Lung (tissue), 12 donors: ENCODE results near the gene GMPS. TPM values are rescaled to one million over a fixed set of nuclear protein-coding genes. Genes with fewer than 3 reads are reported as not detected.
A peak's percentile ranks its signal among the peaks of the same experiment; 100 is the strongest.

Source experiments
- ATAC-seq: fragments of 200-7000 bp; cut with Tn5 transposase; one replicate; pipeline ENCODE4 v1.9.1; 2020; ENCODE audit warnings: moderate number of reproducible peaks; ENCODE audit not compliant: insufficient read depth, low FRiP score
- DNase-seq, 3 donors: peaks; one replicate each; pipeline ENCODE4 v3.0.0-alpha.2; 2013 to 2017
- H3K27ac ChIP-seq, 2 donors: one replicate each; pipeline ENCODE4 v1.5.1; 2013; ENCODE audit warnings: mild to moderate bottlenecking in 2 of 2, moderate library complexity in 2 of 2, control low read depth in 1 of 2, inconsistent platforms in 1 of 2, low read depth in 1 of 2, low read length in 1 of 2
- H3K27me3 ChIP-seq, 3 donors: one replicate each; pipeline ENCODE4 v1.5.1; 2013; ENCODE audit warnings: low read length in 2 of 3; ENCODE audit not compliant: control insufficient read depth in 3 of 3, insufficient read depth in 3 of 3
- H3K36me3 ChIP-seq, 4 donors: one replicate each; pipeline ENCODE4 v1.5.1; 2013; ENCODE audit warnings: low read length in 4 of 4, mild to moderate bottlenecking in 1 of 4, moderate library complexity in 1 of 4; ENCODE audit not compliant: control insufficient read depth in 4 of 4, insufficient read depth in 4 of 4
- H3K4me1 ChIP-seq, 5 donors: one replicate each; pipeline ENCODE4 v1.5.1; 2013; ENCODE audit warnings: low read length in 5 of 5, mild to moderate bottlenecking in 2 of 5, moderate library complexity in 1 of 5; ENCODE audit not compliant: control insufficient read depth in 5 of 5, insufficient read depth in 5 of 5
- H3K4me3 ChIP-seq: one replicate; pipeline ENCODE4 v1.5.1; 2013; ENCODE audit warnings: mild to moderate bottlenecking, control low read depth, moderate library complexity
- H3K9ac ChIP-seq, 2 donors: one replicate each; pipeline ENCODE4 v1.5.1; 2013; ENCODE audit warnings: low read length in 2 of 2, control low read depth in 1 of 2; ENCODE audit not compliant: insufficient read depth in 1 of 2
- H3K9me3 ChIP-seq, 4 donors: one replicate each; pipeline ENCODE4 v1.5.1; 2013; ENCODE audit warnings: low read length in 3 of 4, mild to moderate bottlenecking in 1 of 4, moderate library complexity in 1 of 4; ENCODE audit not compliant: control insufficient read depth in 4 of 4, insufficient read depth in 3 of 4
- WGBS, 2 donors: extraction: QIAGEN DNeasy Blood & Tissue Kit; methylation state at CpG; one replicate each; pipeline ENCODE4 v1.1.7; 2013; 5-methylcytosine and 5-hydroxymethylcytosine counted together
- polyA plus RNA-seq, 2 donors: library from polyadenylated mRNA; stranded (reverse); fragments of 200-250 nt; gene quantifications; one replicate each; pipeline ENCODE4 v1.2.1, GENCODE V29; 2013
- total RNA-seq, 2 donors: library from RNA; depleted of rRNA in 1 of 2; stranded (reverse); fragments of >200 nt in 1 of 2; gene quantifications; one replicate each; pipeline ENCODE4 v1.2.1, GENCODE V29; 2014 to 2021
- TF ChIP-seq, protein P1 (sequence below): IDR thresholded peaks from 2 replicates; pipeline ENCODE4 v1.5.1; 2012; ENCODE audit warnings: mild to moderate bottlenecking; ENCODE audit errors: control extremely low read depth, extremely low read depth
- donor health status: control.
- donor health status: control.
- donor health status: Bipolar disorder and iron deficiency.
- donor health status: healthy.
- donor health status: DM: yes; HTN: yes; CAD: no.

The GMPS gene
- total and polyA plus RNA-seq, 4 donors, result 17.0 to 38.1 (median 22.0) TPM

- no peak for DNase-seq
- Histone ChIP-seq H3K9me3 (no peaks in the 10 kb centered on the region), H3K4me1 (peaks cover 5 to 25% (median 13%) of the 10 kb centered on the region in 5 donors), H3K4me3 (peak overlapping the region; percentile 48), H3K9ac (peak overlapping the region in 1 of 2 donors; percentile 86), H3K27ac (no peak overlapping the region), H3K27me3 (no peaks in the 10 kb centered on the region), H3K36me3 (peaks cover 0 to 2% (median under 1%) of the 10 kb centered on the region in 4 donors)
- TF ChIP-seq, protein P1, sequence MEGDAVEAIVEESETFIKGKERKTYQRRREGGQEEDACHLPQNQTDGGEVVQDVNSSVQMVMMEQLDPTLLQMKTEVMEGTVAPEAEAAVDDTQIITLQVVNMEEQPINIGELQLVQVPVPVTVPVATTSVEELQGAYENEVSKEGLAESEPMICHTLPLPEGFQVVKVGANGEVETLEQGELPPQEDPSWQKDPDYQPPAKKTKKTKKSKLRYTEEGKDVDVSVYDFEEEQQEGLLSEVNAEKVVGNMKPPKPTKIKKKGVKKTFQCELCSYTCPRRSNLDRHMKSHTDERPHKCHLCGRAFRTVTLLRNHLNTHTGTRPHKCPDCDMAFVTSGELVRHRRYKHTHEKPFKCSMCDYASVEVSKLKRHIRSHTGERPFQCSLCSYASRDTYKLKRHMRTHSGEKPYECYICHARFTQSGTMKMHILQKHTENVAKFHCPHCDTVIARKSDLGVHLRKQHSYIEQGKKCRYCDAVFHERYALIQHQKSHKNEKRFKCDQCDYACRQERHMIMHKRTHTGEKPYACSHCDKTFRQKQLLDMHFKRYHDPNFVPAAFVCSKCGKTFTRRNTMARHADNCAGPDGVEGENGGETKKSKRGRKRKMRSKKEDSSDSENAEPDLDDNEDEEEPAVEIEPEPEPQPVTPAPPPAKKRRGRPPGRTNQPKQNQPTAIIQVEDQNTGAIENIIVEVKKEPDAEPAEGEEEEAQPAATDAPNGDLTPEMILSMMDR, result no peak
- WGBS, 2 donors, result 13 to 24% methylated on average over 2 of the region's 2 CpGs
- ATAC-seq, result no peak
Observed at GRCh38 chr3:155852341-155852740, 18.1 kb upstream of the GMPS start.

- WGBS, 2 donors, result 2% methylated on average over 45 of the region's 45 CpGs
- DNase-seq, result peak in 2 of 3 donors; percentile 34
Observed at GRCh38 chr3:155853214-155854140, 17.0 kb upstream of the GMPS start.

GRCh38 chr3:155854141-155854940, 16.1 kb upstream of the GMPS start, which contains the start of gene SLC33A1:
Gene SLC33A1, minus strand, starts transcription at chr3:155854427. Its CDS starts 430 bp downstream, at chr3:155853997.
- DNase-seq (peak; percentile 99), ATAC-seq (peak; percentile 98)
- Histone ChIP-seq H3K27ac (peak within 1 kb of the TSS; percentile 96), H3K27me3 (no peaks in the 10 kb centered on the region), H3K9me3 (no peaks in the 10 kb centered on the region), H3K9ac (peak within 1 kb of the TSS; percentile 65 to 86), H3K36me3 (peaks cover 0 to 2% (median 0%) of the 10 kb centered on the region in 4 donors), H3K4me3 (peak within 1 kb of the TSS; percentile 74), H3K4me1 (peaks cover 4 to 25% (median 13%) of the 10 kb centered on the region in 5 donors)
- TF ChIP-seq, protein P1, result no peak
- 0% methylated on average over 50 of the region's 50 CpGs for WGBS, 2 donors

More at GRCh38 chr3:155853214-155854140, 17.0 kb upstream of the GMPS start:
- peak overlapping the region; percentile 88 to 90 for H3K27ac ChIP-seq
- H3K4me3 ChIP-seq, result peak overlapping the region; percentile 74
- H3K36me3 ChIP-seq, result peaks cover 0 to 2% (median 0%) of the 10 kb centered on the region in 4 donors
- no peaks in the 10 kb centered on the region for H3K27me3 ChIP-seq
- ATAC-seq, result peak; percentile 2
- peak overlapping the region; percentile 65 to 86 for H3K9ac ChIP-seq
- TF ChIP-seq, protein P1, result no peak
- no peaks in the 10 kb centered on the region for H3K9me3 ChIP-seq
- peaks cover 4 to 25% (median 13%) of the 10 kb centered on the region in 5 donors for H3K4me1 ChIP-seq
